GM12801 (cell line): ENCODE measurements around the gene NACA.

ENCODE experiments used
- CTCF ChIP-seq: IDR thresholded peaks from one replicate; pipeline ENCODE4 v1.5.1; 2011; ENCODE audit warnings: control low read depth; ENCODE audit not compliant: insufficient read length; ENCODE audit errors: extremely low read depth

NACA gene

GRCh38 chr12:56721721-56722120 lies 3.4 kb downstream of the NACA start:
- TF ChIP-seq CTCF = no peak

- TF ChIP-seq CTCF = no peak
Observed at GRCh38 chr12:56721216-56721615, 3.9 kb downstream of the NACA start.

- TF ChIP-seq CTCF = no peak
Observed at GRCh38 chr12:56720731-56721151, 4.4 kb downstream of the NACA start.

- no peak for TF ChIP-seq CTCF
Observed at GRCh38 chr12:56719056-56719455, 6.0 kb downstream of the NACA start.

GRCh38 chr12:56718636-56719035 lies 6.5 kb downstream of the NACA start:
- no peak for TF ChIP-seq CTCF

- TF ChIP-seq CTCF = no peak
Observed at GRCh38 chr12:56718149-56718548, 7.0 kb downstream of the NACA start.

GRCh38 chr12:56716933-56717880 lies 7.9 kb downstream of the NACA start:
- TF ChIP-seq CTCF = no peak
